Measurements from ENCODE around the gene SCLT1. TPM values are rescaled to one million over a fixed set of nuclear protein-coding genes. Genes with fewer than 3 reads are reported as not detected.

Gene SCLT1
- total and polyA plus RNA-seq, 2 of the 8 experiments (the other 6 are each of a cell fraction or from before 2014, with no cell fraction given), result 4.8 to 13.1 TPM

DNA sequence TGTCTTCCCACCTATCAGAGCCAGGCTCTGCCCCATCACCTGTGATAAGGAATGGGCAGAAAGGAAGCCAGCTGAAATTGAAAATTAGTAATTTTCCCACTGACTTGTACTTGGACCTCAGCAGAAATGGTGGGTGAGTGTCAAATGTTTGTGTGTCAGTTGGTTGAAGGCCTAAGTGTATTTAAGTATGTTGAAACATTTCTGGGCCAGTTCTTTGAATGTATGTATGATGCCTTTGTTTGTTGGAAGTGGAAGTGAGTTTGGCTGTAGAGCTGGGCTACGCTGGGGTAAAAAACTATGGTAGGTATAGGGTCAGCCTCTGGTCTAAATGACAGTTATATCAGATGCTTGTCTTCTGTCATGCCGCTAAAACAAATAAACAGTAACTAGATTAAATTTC, 256.1 kb downstream of the SCLT1 start:
- H2BK20ac ChIP-seq (ENCODE audit: low read length), result no peak overlapping the region
- H3K79me2 ChIP-seq (ENCODE audit: control insufficient read depth in 1 of 2, insufficient read depth in 2 of 2, low read length in 2 of 2), result peaks cover 81 to 100% of the 10 kb centered on the region in 2 experiments
- no peak overlapping the region for H2BK12ac ChIP-seq (ENCODE audit: low read depth, low read length)
- no peak overlapping the region for H4K5ac ChIP-seq (ENCODE audit: insufficient read length, low read depth, low read length)
- no peak for FAIRE-seq
- H3K56ac ChIP-seq (replicated peaks; ENCODE audit: insufficient read length, low read depth, low read length), result no peak overlapping the region
- 89% methylated on average over 2 of the region's 2 CpGs; no CpG with 5 or more reads in 1 of the 2 experiments for WGBS, 2 experiments (ENCODE audit: extremely low coverage in 1 of 2, insufficient coverage in 1 of 2, insufficient read length in 1 of 2, insufficient replicate concordance in 2 of 2, low coverage in 1 of 2, low lambda C conversion rate in 2 of 2, missing lambda C conversion rate in 1 of 2)
- TF ChIP-seq JUND (IDR thresholded peaks at IDR 0.05; ENCODE audit: low read length) (no peak), CBX5 (IDR thresholded peaks at IDR 0.05; ENCODE audit: low read depth, low read length) (no peak), TAF7 (optimal IDR thresholded peaks at IDR 0.05; ENCODE audit: borderline replicate concordance, low read depth, low read length) (no peak), EGR1 (IDR thresholded peaks at IDR 0.05; ENCODE audit: borderline replicate concordance, low read depth, low read length) (no peak), NRF1 (IDR thresholded peaks at IDR 0.05; ENCODE audit: low read depth, low read length) (no peak), FOSL1 (IDR thresholded peaks at IDR 0.05; ENCODE audit: insufficient read depth, low read depth, low read length) (no peak)
- H4K20me1 ChIP-seq (replicated peaks in 1 of 2; ENCODE audit: control insufficient read depth in 1 of 2, insufficient read depth in 2 of 2, low read length in 2 of 2), result peaks cover 53 to 58% of the 10 kb centered on the region in 2 experiments
- no peak overlapping the region for H2BK15ac ChIP-seq (ENCODE audit: low read length)
- peaks cover 4% of the 10 kb centered on the region; the same call in 1 of the 2 replicates for H3K79me1 ChIP-seq (ENCODE audit: low read depth, low read length)
- no peak overlapping the region for H3K23ac ChIP-seq (ENCODE audit: insufficient read length)
- H3K36me3 ChIP-seq (ENCODE audit: control insufficient read depth in 2 of 4, insufficient read depth in 4 of 4, low read length in 3 of 4), result peaks cover 21 to 80% (median 52%) of the 10 kb centered on the region in 4 experiments
- ChIA-PET CTCF (ENCODE audit: partially characterized antibody) (interaction anchor here (0.8 to 3.9 kb wide), 5 partner anchors 22 to 262 kb away, joined by 3 to 12 read pairs (median 4); no protein-coding TSS in a partner anchor), POLR2A (ENCODE audit: partially characterized antibody) (interaction anchor here (0.5 to 21.1 kb wide), 12 partner anchors 8 to 154 kb away, joined by 3 to 204 read pairs (median 4); partner anchors contain the start of gene JADE1)
- H4K8ac ChIP-seq (ENCODE audit: extremely low read depth, insufficient read depth, low read length), result no peak overlapping the region
- H3K9me3 ChIP-seq (ENCODE audit: insufficient read depth in 2 of 2, low read depth in 1 of 2, low read length in 1 of 2), result no peaks in the 10 kb centered on the region
- H3K14ac ChIP-seq (ENCODE audit: insufficient read length), result no peak overlapping the region
- H3K4ac ChIP-seq (replicated peaks; ENCODE audit: insufficient read length, low read depth, low read length), result no peak overlapping the region
- no peak overlapping the region for H3K27ac ChIP-seq (ENCODE audit: low read depth, low read length)
- no peak overlapping the region for H2BK120ac ChIP-seq (replicated peaks; ENCODE audit: low read depth, low read length)
- H3K4me3 ChIP-seq (ENCODE audit: extremely low read depth in 1 of 4, insufficient read depth in 2 of 4, low read depth in 3 of 4, low read length in 4 of 4), result no peak overlapping the region
- no peak overlapping the region; a peak in 1 of 4 replicates for H3K4me2 ChIP-seq (ENCODE audit: insufficient read depth in 1 of 2, low read depth in 2 of 2, low read length in 2 of 2)
- no peaks in the 10 kb centered on the region for H3K27me3 ChIP-seq (replicated peaks in 1 of 4; ENCODE audit: control insufficient read depth in 3 of 4, extremely low read depth in 1 of 4, insufficient read depth in 3 of 4, low read length in 3 of 4)
- no peak overlapping the region for H3K9ac ChIP-seq (replicated peaks in 1 of 4; ENCODE audit: extremely low read depth in 1 of 4, low read depth in 3 of 4, low read length in 3 of 4)
- H3K4me1 ChIP-seq (replicated peaks in 1 of 4; ENCODE audit: control insufficient read depth in 3 of 4, insufficient read depth in 4 of 4, low read length in 3 of 4), result peaks cover 6 to 17% (median 12%) of the 10 kb centered on the region in 4 experiments
- H3K18ac ChIP-seq (ENCODE audit: extremely low read depth, low read length), result no peak overlapping the region
- H3K23me2 ChIP-seq (ENCODE audit: low read depth, low read length), result no peaks in the 10 kb centered on the region
- no peak overlapping the region for H4K91ac ChIP-seq (replicated peaks; ENCODE audit: insufficient read length, low read length)
- no peak overlapping the region for H2BK5ac ChIP-seq (ENCODE audit: low read depth, low read length)
- H2AK5ac ChIP-seq (ENCODE audit: low read depth, low read length), result no peak overlapping the region
- no peak for DNase-seq (ENCODE audit: low read depth in 1 of 2, low spot score in 2 of 2)
- no peak overlapping the region for H2AFZ ChIP-seq (ENCODE audit: low read length)

Measured in H1 (cell line).